SK-N-SH treated with all-trans-retinoic acid at 6 μM for 48 hours (cell line): ENCODE data around the gene NAB1.

Experiments
- ATAC-seq: fragments of 200-7000 bp; cut with Tn5 transposase; 3 replicates; pipeline ENCODE4 v1.9.1; 2020; ENCODE audit warnings: mild to moderate bottlenecking, moderate library complexity
- ARNTL ChIP-seq: fragments of 450-650 bp; formaldehyde crosslinking; IDR thresholded peaks from 2 replicates; pipeline ENCODE4 v1.5.0; 2020; ENCODE audit warnings: low read depth, mild to moderate bottlenecking, moderate library complexity, borderline replicate concordance
- BACH2 ChIP-seq: fragments of 250-450 bp; sonication (Bioruptor Pico); IDR thresholded peaks from 2 replicates; pipeline ENCODE4 v1.9.0; 2021; ENCODE audit warnings: mild to moderate bottlenecking, borderline replicate concordance
- CREB5 ChIP-seq: fragments of 250-450 bp; sonication (Bioruptor Pico); IDR thresholded peaks from 2 replicates; pipeline ENCODE4 v1.5.1; 2020; ENCODE audit warnings: low read depth, mild to moderate bottlenecking, moderate library complexity
- CSDC2 ChIP-seq: fragments of 250-450 bp; sonication (Bioruptor Pico); IDR thresholded peaks from 2 replicates; pipeline ENCODE4 v1.5.0; 2020; ENCODE audit warnings: mild to moderate bottlenecking, moderate library complexity
- CSRNP3 ChIP-seq: fragments of 250-450 bp; sonication (Bioruptor Pico); IDR thresholded peaks from 2 replicates; pipeline ENCODE4 v1.5.1; 2021; ENCODE audit warnings: mild to moderate bottlenecking, moderate library complexity
- ESRRG ChIP-seq: fragments of 250-450 bp; sonication (Bioruptor Pico); IDR thresholded peaks from 2 replicates; pipeline ENCODE4 v1.6.1; 2021; ENCODE audit warnings: mild to moderate bottlenecking
- ISL1 ChIP-seq: fragments of 250-450 bp; sonication (Bioruptor Pico); IDR thresholded peaks from 2 replicates; pipeline ENCODE4 v2.1.2; 2022; ENCODE audit warnings: mild to moderate bottlenecking, moderate library complexity
- OSR1 ChIP-seq: fragments of 250-450 bp; sonication (Bioruptor Pico); IDR thresholded peaks from 2 replicates; pipeline ENCODE4 v1.8.0; 2022; ENCODE audit warnings: moderate library complexity, mild to moderate bottlenecking, inconsistent platforms
- PATZ1 ChIP-seq: fragments of 250-450 bp; sonication (Bioruptor Pico); IDR thresholded peaks from 2 replicates; pipeline ENCODE4 v1.8.0; 2020; ENCODE audit warnings: mild to moderate bottlenecking, moderate library complexity, borderline replicate concordance
- PPARA ChIP-seq: fragments of 250-450 bp; sonication (Bioruptor Pico); IDR thresholded peaks from 2 replicates; pipeline ENCODE4 v1.5.0; 2020; ENCODE audit warnings: mild to moderate bottlenecking, borderline replicate concordance
- RARB ChIP-seq: fragments of 250-450 bp; sonication (Bioruptor Pico); IDR thresholded peaks from 2 replicates; pipeline ENCODE4 v1.8.0; 2021; ENCODE audit warnings: mild to moderate bottlenecking, moderate library complexity
- SNAI2 ChIP-seq: fragments of 250-450 bp; sonication (Bioruptor Pico); IDR thresholded peaks from 2 replicates; pipeline ENCODE4 v1.5.0; 2020; ENCODE audit warnings: mild to moderate bottlenecking, moderate library complexity
- TCF4 ChIP-seq: fragments of 250-450 bp; sonication (Bioruptor Pico); IDR thresholded peaks from 2 replicates; pipeline ENCODE4 v1.8.0; 2021; ENCODE audit warnings: mild to moderate bottlenecking, moderate library complexity, borderline replicate concordance
- TOX ChIP-seq: fragments of 250-450 bp; sonication (Bioruptor Pico); IDR thresholded peaks from 2 replicates; pipeline ENCODE4 v1.8.0; 2021; ENCODE audit warnings: mild to moderate bottlenecking, moderate library complexity, borderline replicate concordance
- ZC3H10 ChIP-seq: fragments of 250-450 bp; sonication (Bioruptor Pico); IDR thresholded peaks from 2 replicates; pipeline ENCODE4 v1.5.1; 2021; ENCODE audit warnings: mild to moderate bottlenecking, moderate library complexity
- ZFP3 ChIP-seq: fragments of 250-450 bp; sonication (Bioruptor Pico); IDR thresholded peaks from 2 replicates; pipeline ENCODE4 v1.5.0; 2020; ENCODE audit warnings: mild to moderate bottlenecking, moderate library complexity
- ZFP30 ChIP-seq: fragments of 450-650 bp; formaldehyde crosslinking; IDR thresholded peaks from 2 replicates; pipeline ENCODE4 v1.5.0; 2022; ENCODE audit warnings: mild to moderate bottlenecking, moderate library complexity
- ZNF565 ChIP-seq: fragments of 450-650 bp; formaldehyde crosslinking; conservative IDR thresholded peaks from 2 replicates; pipeline ENCODE4 v1.5.0; 2020; ENCODE audit warnings: low read depth, mild to moderate bottlenecking, moderate library complexity
- ZNF70 ChIP-seq: fragments of 450-650 bp; formaldehyde crosslinking; IDR thresholded peaks from 2 replicates; pipeline ENCODE4 v1.5.0; 2020; ENCODE audit warnings: mild to moderate bottlenecking, moderate library complexity
- ZNF8 ChIP-seq: fragments of 450-650 bp; formaldehyde crosslinking; IDR thresholded peaks from 2 replicates; pipeline ENCODE4 v1.5.0; 2020; ENCODE audit warnings: mild to moderate bottlenecking, moderate library complexity
- TF ChIP-seq, protein P1 (sequence below): fragments of 250-450 bp; sonication (Bioruptor Pico); IDR thresholded peaks from 2 replicates; pipeline ENCODE4 v1.8.0; 2021; ENCODE audit warnings: low read depth, mild to moderate bottlenecking, moderate library complexity, borderline replicate concordance

NAB1 gene

GRCh38 chr2:190713471-190713870 lies 64.6 kb downstream of the NAB1 start:
- no peak for ATAC-seq
- TF ChIP-seq TOX (no peak), ZNF565 (CRISPR knock-in tag) (no peak), ZNF8 (CRISPR knock-in tag) (no peak), ESRRG (CRISPR knock-in tag) (no peak), ISL1 (CRISPR knock-in tag) (no peak), CSDC2 (CRISPR knock-in tag) (no peak), PPARA (CRISPR knock-in tag) (no peak), ZFP30 (CRISPR knock-in tag) (no peak), ZFP3 (CRISPR knock-in tag) (no peak), ZC3H10 (CRISPR knock-in tag) (no peak), ARNTL (CRISPR knock-in tag) (no peak), ZNF70 (CRISPR knock-in tag) (no peak), CSRNP3 (CRISPR knock-in tag) (no peak), RARB (CRISPR knock-in tag) (no peak), OSR1 (no peak), BACH2 (CRISPR knock-in tag) (no peak)
- TF ChIP-seq, protein P1, sequence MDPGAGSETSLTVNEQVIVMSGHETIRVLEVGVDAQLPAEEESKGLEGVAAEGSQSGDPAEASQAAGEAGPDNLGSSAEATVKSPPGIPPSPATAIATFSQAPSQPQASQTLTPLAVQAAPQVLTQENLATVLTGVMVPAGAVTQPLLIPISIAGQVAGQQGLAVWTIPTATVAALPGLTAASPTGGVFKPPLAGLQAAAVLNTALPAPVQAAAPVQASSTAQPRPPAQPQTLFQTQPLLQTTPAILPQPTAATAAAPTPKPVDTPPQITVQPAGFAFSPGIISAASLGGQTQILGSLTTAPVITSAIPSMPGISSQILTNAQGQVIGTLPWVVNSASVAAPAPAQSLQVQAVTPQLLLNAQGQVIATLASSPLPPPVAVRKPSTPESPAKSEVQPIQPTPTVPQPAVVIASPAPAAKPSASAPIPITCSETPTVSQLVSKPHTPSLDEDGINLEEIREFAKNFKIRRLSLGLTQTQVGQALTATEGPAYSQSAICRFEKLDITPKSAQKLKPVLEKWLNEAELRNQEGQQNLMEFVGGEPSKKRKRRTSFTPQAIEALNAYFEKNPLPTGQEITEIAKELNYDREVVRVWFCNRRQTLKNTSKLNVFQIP (CRISPR knock-in tag): no peak

DNA sequence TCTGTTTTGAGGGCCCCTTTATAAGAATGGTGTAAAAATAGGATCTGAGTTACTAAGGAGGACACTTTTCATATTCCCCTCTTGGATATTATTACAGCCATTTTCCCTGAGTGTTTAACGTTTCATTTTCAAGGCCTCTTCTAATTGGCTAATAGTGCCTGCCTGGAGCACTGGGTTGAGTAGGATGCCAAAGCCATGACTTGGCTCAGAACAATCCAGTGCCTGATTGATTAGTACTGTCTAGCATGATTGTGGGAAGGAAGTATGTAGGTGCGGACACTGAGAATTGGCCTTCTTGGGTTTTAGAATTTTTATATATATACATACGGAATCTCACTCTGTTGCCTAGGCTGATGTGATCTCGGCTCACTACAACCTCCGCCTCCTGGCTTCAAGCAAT lies 66.1 kb downstream of the NAB1 start:
- no peak for TF ChIP-seq RARB (CRISPR knock-in tag)
- TF ChIP-seq OSR1: no peak
- no peak for TF ChIP-seq SNAI2 (CRISPR knock-in tag)
- TF ChIP-seq TCF4: no peak
- TF ChIP-seq ZNF70 (CRISPR knock-in tag): no peak
- TF ChIP-seq, protein P1 (CRISPR knock-in tag): no peak
- no peak for TF ChIP-seq CSDC2 (CRISPR knock-in tag)
- TF ChIP-seq ZNF565 (CRISPR knock-in tag): no peak
- no peak for TF ChIP-seq ARNTL (CRISPR knock-in tag)
- no peak for TF ChIP-seq ESRRG (CRISPR knock-in tag)
- no peak for TF ChIP-seq ZFP30 (CRISPR knock-in tag)
- no peak for TF ChIP-seq PPARA (CRISPR knock-in tag)
- no peak for TF ChIP-seq TOX
- TF ChIP-seq, all 23 proteins: peak for 0
- ATAC-seq: no peak; the same call in 2 of the 3 replicates

GRCh38 chr2:190716176-190716807 lies 67.4 kb downstream of the NAB1 start:
- ATAC-seq: no peak
- TF ChIP-seq CREB5 (CRISPR knock-in tag): no peak
- no peak for TF ChIP-seq ARNTL (CRISPR knock-in tag)
- no peak for TF ChIP-seq CSDC2 (CRISPR knock-in tag)
- no peak for TF ChIP-seq ISL1 (CRISPR knock-in tag)
- no peak for TF ChIP-seq ZNF70 (CRISPR knock-in tag)
- no peak for TF ChIP-seq ESRRG (CRISPR knock-in tag)
- no peak for TF ChIP-seq PPARA (CRISPR knock-in tag)
- no peak for TF ChIP-seq PATZ1 (CRISPR knock-in tag)
- no peak for TF ChIP-seq SNAI2 (CRISPR knock-in tag)
